MM.1S (cell line): ENCODE data around the gene DPH2.

ENCODE experiments used
- CTCF ChIP-seq: fragments of 300-600 bp; sonication (generic); IDR thresholded peaks from 2 replicates; pipeline ENCODE4 v1.5.1; 2016; ENCODE audit warnings: antibody characterized with exemption, low read length, mixed read lengths
- EZH2 ChIP-seq: fragments of 300-600 bp; sonication (generic); optimal IDR thresholded peaks from 2 replicates; pipeline ENCODE3; 2017; ENCODE audit warnings: low read depth, mild to moderate bottlenecking, antibody characterized with exemption, low read length, mixed read lengths
- EZH2phosphoT487 ChIP-seq: fragments of 300-600 bp; sonication (generic); IDR thresholded peaks from 2 replicates; pipeline ENCODE4 v1.6.1; 2018; ENCODE audit warnings: antibody characterized with exemption, low read length

GRCh38 chr1:43951021-43951985, 18.5 kb upstream of the DPH2 start:
- no peak for TF ChIP-seq CTCF
- no peak for TF ChIP-seq EZH2
- no peak for TF ChIP-seq EZH2phosphoT487
